NCI-H446 (cell line): ENCODE results near the gene RNU1-3.
A peak's percentile ranks its signal among the peaks of the same experiment; 100 is the strongest.
"Not testable (repeated sequence)": the region's sequence is repeated elsewhere in the genome, so short reads cannot be mapped to it uniquely, and the experiment has no call there.

ENCODE experiments used
- DNase-seq, 2 experiments: peaks; one replicate each; lab custom pipeline; 2025; lab: John Stamatoyannopoulos, UW

The RNU1-3 gene

DNA sequence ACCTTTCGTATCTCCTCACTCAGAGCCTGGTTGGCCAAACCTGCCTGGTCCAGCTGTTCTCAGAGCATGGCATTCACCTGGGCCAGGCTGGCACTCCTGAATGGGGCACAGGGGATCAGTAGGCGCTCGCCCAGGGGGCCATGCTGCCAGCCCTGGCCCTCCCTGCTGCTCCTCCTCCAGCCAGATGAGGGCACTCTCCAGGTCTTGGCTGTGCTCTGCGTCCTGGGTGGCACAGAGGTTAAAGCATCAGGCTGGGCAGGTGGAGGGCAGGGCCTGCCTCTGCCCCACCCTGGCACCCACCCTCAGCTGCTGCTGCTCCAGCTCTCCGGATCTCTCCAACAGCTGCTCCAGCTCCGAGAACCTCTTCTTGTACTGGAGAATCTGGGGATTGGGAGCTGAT is 10.2 kb downstream of the RNU1-3 start:
- not testable (repeated sequence) for DNase-seq

DNA sequence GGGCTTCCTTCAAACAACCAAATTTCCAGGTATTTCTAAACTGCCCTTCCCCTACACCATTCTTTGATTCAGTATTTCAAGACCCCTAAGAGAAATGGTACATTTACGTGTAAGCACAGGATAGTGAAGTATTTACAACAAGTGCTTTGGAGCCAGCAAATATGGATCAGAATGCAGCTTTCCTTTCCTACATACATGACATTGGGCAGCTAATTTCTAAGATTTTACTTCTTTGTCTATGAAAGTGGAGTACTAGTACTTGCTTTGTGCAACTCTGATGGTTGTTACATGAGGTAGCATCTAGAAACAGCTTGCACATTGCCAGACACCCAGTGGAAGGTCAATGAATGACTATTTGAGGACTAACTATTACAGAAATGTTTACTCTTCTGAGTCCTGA is 15.2 kb downstream of the RNU1-3 start:
- DNase-seq = not testable (repeated sequence)

DNA sequence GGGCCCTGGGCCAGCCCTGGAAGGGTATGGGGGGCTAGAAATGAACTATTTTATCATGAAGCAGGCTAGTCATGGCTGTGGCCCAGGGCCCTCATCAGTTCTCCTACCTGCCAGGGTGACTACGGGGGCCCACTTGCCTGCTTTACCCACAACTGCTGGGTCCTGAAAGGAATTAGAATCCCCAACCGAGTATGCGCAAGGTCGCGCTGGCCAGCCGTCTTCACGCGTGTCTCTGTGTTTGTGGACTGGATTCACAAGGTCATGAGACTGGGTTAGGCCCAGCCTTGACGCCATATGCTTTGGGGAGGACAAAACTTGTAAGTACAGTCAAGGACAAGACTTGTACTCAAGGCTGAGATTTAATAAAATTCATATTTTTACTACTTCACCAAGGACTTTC is 16.8 kb downstream of the RNU1-3 start:
- not testable (repeated sequence) for DNase-seq

DNA sequence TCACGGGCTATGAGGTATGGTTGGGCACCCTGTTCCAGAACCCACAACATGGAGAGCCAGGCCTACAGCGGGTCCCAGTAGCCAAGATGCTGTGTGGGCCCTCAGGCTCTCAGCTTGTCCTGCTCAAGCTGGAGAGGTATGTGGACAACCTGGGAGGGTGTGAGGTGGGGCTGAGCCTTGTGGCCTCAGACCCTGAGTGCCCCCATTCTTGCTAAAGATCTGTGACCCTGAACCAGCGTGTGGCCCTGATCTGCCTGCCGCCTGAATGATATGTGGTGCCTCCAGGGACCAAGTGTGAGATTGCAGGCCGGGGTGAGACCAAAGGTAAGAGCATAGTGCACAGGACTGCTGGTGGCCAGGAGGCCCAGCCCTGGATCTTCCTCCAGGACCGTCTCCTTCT is 17.4 kb downstream of the RNU1-3 start:
- not testable (repeated sequence) for DNase-seq

DNA sequence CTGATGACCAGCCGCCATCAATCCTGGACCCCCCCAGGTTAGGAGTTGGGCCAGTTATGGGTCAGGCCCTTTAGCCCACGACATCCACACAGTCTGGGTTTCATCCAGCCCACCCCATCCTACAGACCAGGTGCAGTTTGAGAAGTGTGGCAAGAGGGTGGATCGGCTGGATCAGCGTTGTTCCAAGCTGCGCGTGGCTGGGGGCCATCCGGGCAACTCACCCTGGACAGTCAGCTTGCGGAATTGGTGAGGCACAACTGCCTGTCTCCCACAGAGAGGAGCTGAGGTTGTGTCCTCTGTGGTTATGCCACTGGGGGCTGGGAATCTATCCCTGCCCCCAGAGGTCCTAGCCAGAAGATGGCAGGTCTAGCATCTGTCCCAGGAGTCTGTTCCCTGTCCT is 18.0 kb downstream of the RNU1-3 start:
- not testable (repeated sequence) for DNase-seq

DNA sequence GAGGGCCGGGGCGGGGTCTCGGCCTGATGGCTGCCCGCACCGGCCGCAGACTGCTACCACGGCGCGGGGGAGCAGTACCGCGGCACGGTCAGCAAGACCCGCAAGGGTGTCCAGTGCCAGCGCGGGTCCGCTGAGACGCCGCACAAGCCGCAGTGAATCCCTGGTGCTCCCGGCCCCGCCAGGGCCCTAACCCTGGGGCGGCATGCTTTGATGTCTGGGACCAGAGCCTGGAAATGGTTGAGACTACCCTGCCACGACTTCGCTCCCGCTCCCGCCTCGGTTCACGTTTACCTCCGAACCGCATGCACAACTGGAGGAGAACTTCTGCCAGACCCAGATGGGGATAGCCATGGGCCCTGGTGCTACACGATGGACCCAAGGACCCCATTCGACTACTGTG is 18.5 kb downstream of the RNU1-3 start:
- not testable (repeated sequence) for DNase-seq

DNA sequence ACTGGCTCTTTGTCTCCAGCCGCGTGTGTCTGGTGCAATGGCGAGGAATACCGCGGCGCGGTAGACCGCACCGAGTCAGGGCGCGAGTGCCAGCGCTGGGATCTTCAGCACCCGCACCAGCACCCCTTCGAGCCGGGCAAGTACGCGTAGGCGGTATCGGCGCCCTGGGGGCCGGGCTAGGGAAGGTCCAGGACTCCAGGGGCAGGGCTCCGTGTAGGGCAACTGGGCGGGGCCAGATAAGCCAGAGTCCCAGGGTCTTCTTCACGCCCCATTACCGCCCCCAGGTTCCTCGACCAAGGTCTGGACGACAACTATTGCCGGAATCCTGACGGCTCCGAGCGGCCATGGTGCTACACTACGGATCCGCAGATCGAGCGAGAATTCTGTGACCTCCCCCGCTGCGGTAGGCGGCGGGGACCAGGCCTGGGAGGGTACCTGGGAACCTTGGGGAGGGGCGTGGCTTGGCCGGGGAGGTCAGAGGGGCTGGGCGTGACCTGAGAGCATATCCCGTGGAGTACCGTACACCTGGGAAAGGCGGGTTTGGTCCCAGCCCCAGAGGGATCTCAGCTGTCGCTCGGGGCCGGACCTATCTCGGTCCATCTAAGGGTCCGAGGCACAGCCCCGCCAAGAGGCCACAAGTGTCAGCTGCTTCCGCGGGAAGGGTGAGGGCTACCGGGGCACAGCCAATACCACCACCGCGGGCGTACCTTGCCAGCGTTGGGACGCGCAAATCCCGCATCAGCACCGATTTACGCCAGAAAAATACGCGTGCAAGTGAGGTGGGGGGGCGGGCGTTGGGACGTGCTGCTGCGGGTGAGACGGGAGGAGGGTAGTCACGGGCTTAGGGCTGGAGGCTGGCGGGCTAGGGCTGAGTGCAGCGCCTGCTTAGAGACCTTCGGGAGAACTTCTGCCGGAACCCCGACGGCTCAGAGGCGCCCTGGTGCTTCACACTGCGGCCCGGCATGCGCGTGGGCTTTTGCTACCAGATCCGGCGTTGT is 19.3 kb downstream of the RNU1-3 start:
- not testable (repeated sequence) for DNase-seq

DNA sequence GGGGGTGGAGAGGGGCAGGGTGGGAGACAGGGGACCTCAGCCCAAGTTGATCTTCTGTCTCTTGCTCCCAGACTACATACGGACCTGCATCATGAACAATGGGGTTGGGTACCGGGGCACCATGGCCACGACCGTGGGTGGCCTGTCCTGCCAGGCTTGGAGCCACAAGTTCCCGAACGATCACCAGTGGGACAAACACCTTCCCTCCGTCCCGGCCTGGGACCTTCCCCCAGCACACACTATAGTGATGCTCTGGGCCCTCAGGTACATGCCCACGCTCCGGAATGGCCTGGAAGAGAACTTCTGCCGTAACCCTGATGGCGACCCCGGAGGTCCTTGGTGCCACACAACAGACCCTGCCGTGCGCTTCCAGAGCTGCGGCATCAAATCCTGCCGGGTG is 20.0 kb downstream of the RNU1-3 start:
- DNase-seq = not testable (repeated sequence)

DNA sequence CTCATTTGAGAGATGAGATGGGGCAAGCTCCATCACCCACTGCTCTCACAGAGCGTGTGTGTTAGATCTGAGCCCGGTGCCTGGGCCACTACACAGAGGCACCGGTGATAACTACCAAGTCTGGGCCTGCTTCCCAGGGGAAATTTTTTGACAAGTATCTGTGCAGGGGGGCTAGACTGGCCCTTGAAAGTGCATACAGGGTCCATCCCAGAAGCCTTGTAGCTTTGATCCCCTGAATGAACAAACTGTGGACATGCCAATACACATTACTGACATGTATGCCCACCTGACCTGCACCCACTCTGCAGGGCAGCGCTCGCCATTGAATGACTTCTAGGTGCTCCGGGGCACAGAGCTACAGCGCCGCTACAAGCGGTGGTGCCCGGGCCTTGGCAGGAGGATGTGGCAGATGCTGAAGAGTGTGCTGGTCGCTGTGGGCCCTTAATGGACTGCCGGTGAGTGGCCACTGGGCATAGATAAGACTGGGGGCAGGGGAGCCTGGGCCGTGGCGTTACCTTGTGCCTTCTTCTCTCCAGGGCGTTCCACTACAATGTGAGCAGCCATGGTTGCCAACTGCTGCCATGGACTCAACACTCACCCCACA is 20.6 kb downstream of the RNU1-3 start:
- not testable (repeated sequence) for DNase-seq

DNA sequence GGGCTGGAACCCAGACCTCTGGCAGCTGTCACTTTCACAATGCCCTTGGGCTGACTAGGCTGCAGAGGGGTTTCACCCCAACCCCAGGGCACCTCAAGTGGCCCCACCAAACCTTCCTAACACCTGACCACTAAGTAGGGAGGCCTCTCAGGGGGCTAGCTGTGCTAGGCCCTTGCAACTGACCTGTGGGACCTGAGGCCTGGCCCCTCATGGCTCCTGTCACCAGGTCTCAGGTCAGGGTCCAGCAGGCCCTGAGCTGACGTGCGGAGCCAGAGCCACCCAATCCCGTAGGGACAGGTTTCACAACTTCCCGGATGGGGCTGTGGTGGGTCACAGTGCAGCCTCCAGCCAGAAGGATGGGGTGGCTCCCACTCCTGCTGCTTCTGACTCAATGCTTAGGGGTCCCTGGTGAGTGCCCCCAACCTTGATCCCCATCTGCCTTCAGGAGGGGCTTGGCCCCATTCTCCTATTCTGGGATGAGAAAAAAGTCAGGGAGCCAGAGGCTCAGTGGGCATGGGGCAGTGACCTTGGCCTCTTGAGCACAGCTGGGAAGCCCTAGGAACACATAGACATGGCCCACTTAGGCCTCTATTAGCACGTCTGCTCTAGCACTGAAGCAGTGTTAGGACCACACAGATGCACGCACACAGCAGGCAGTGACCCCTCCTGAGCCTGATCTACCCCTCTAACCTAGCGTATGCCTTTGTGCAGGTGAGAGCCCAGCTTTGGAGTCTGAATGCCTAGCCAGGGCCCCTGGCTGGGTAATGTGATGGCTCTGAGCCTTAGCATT is 21.3 kb downstream of the RNU1-3 start:
- DNase-seq = not testable (repeated sequence)

DNA sequence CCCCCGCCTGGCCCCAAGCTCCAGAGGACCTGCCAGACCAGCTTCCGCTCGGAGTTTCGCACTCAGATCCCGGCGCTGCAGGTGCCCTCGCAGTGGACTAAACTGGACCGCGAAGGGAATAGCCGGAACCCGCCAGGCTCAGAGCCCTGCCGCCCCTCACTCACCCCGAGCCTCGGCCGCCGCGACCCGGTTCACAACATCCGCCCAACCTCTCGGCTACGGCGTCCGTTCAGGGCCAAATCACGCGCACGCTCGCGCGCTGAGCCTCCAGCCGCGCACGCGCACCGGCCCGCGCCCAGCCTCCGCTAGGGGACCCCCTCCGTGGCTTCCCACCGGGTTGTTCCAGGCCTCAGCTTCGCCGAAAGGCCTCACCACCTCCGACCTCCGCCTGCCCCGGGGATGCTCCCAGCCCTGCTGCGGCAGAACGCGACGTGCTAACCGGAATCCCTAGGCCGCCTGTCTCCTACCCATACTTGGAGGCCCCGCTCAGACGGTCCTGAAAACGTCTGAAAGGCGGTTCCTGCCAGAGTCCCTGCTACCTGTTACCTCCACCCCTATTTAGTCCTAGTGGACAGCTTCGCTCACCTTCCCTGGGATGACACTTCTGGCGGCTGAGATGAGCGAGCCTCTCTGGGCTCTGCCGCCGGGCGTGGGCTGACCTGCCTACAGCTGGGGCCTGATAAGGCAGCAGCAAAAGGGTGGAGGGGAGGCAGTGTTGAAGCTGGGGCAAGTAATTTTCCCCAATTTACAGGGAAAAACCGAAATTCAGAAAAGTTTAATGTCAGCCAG is 22.1 kb downstream of the RNU1-3 start:
- peak; percentile 99 to 100 for DNase-seq

DNA sequence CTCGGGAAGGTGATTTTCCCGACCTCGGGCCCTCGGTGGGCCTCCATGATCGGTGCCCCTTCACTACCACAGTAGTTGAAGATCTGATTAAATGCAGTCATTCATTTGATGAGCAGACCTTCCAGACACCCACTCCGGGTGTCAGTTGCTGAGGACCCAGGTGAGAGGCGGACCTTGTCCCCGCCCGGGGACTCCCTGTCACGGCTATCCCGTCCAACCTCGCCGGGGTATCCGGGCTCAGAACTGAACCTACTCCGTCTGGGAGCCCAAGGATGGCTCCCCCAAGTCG is 22.6 kb downstream of the RNU1-3 start:
- no peak for DNase-seq

DNA sequence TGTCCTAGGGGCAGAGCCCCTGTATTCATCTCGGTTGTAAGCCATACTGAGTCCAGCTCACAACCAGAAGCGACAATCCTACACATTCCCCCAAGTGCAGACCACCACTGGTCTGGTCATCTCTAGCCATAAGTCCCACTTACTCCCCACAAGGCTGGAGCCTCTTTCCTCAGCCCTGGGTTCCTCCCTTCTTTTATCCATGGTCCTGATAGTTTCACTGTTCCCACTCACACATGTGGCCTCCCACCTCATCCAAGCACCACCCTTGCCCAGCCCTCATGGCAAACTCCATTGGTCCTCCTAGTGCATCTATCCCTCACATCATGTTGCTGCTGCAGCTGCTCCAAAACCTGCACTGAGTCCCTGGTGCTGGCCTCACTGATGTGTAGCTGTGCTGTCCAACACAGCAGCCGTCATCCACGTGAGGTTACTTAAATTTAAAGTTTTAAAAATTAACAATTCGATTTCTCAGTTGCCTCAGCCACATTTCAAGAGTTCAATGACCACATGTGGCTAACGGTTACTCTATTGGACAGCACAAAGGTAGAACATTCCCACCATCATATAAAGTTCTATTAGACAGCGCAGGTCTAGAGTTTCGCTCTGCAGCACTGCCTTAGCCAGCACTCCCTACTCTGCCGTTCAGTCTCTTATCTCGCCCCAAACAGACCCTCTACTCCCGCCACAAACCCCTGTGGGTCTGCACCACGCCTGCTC is 23.1 kb downstream of the RNU1-3 start:
- DNase-seq = peak in 1 of 2 experiments; percentile 43

DNA sequence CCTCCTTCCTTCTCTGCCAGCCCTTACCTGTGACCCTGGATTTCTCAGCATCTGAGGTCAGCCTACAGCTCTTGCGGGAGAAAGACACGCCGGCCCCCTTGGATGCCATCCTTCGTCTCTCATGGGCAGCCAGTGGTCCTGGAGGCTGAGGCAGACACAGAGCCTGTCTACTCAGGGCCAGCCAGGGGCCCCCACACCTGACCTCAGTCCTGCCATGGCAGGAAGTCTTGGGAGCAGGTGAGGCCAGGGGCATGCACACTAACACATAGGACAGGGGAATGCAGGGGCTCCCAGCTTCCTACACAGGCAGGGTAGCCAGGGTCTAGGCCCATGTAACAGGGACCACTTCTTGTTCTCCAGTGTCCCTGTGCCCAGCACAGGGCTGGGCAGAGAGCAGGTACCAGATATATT is 23.7 kb downstream of the RNU1-3 start:
- DNase-seq = not testable (repeated sequence)

DNA sequence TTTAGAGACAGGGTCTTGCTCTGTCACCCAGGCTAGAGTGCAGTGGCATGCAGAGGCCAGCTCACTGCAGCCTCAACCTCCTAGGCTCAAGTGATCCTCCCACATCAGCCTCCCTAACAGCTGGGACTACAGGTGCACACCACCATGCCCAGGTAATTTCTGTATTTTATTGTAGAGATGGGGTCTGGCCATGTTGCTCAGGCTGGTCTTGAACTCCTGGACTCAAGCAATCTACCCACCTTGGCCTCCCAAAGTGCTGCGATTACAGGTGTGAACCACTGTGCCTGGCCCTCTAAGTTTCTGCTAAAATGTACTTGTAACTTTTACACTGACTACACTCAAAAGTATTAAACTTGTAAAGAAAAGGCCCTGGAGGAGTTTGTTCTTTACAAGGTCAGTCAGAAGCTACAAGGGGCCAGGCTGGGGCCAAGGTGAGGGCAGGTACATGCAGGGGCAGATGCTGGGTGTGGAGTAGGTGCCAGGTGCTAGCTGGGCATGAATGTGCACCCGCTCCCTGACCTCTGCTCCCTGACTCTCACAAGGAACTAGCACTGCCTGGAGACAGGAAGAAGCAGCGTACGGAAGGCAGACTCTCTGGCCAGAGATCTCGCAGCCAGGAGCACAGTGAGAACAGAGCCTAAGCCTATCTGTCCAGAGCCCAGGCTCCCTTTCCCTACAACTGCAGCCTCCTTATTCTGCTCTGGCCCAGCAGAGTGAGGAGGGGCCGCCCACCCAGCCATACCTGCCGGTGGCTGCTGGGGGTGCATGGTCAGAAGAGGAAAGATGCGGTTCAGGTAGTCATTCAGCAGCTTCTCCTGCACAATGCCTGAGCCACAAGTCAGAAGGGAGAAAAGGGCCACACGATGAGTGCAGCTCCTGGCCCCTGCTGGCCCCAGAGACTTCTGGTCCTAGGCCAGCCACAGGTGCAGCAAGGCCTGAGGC is 24.5 kb downstream of the RNU1-3 start:
- DNase-seq = not testable (repeated sequence)

DNA sequence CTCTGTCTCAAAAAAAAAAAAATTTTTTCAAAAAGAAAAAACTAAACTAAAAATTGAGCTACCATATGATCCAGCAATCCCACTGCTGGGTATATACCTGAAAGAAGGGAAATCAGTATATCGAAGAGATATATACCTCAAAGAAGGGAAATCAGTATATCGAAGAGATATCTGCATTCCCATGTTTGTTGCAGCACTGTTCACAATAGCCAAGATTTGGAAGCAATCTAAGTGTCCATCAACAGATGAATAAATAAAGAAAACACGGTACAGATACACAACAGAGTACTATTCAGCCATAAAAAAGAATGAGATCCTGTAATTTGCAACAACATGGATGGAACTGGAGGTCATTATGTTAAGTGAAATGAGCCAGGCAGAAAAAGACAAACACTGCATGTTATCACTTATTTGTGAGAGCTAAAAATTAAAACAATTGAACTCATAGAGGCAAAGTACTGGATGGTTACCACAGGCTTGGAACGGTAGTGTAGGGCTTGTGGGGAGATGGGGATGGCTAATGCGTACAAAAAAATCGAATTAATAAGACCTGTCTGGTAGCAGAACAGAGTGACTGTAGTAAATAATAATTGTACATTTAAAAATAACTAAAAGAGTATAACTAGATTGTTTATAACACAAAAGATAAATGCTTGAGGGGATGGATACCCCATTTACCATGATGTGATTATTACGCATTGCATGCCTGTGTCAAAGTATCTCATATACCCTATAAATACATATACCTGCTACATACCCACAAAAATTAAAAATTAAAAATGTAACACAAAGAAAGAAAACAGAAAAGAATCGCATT is 25.4 kb downstream of the RNU1-3 start:
- DNase-seq = not testable (repeated sequence)

DNA sequence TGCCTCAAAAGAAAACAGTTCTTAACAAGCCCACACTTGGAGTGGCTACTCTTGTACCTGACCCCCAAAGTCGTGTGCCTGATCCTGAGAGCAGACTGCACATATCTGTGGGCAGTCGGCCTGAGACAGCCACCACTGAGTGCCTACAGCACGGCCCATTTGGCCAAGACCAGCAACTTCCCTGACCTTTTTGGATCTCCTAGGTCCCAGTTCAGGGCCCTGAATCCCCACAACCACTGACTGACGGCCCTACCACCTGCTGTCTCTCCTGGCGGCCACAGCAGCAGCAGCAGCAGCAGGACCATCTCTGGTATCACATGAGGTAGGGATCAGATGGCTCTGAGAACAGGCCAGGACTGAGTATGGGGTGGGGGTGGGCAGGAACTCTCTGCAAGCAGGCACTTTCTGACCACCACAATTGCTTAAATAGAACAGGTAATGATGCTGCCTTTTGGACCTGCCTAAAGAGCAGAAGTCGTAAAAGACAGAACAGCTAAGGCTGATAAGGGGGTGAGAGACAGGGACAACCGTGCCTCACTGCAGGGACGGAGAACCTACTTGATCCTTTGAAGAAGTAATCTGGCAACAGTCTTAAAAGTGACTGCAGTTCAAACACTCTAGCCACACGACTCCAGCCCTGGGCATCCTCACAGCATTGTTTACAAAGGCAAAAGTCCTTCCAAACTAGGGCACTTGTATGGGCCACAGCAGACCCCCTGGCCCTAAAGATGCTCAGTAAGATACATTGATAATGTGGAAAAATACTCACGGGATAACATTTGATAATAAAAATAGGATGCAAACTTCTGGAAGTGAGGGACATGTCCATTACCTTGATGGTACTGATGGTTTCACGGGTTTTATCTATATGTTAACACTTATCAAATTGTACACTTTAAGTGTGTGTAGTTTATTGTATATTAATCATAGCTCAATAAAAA is 27.4 kb downstream of the RNU1-3 start:
- DNase-seq = not testable (repeated sequence)
